ENCODE measurements around the gene PDZRN4. TPM values are rescaled to one million over a fixed set of nuclear protein-coding genes. Genes with fewer than 3 reads are reported as not detected.

Gene PDZRN4
- total and polyA plus RNA-seq, 12 donors: 0.28 to 2.3 (median 1.0) TPM

DNA sequence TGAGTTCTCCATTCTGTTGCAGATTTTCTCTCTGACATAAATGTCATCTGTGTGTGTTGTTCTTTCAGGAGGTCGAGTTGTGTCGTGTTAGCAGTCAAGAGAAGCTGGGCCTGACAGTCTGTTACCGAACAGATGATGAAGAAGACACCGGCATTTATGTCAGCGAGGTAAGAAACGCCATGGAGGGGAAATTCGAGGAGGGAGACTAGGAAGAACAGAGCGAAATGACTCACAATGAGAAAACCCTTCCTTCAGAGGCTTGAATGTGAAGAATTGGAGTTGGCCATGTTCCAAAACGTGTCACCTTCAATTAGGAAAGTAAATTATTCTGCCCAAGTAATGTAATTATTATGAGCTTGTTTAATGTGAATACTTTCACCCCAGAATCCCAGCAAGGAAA, 364.5 kb downstream of the PDZRN4 start:
- Histone ChIP-seq H3K36me3 (replicated peaks in 1 of 2) (no peaks in the 10 kb centered on the region), H3K9me3 (replicated peaks in 1 of 3) (no peaks in the 10 kb centered on the region), H3K4me1 (replicated peaks in 1 of 2) (no peaks in the 10 kb centered on the region), H3K27ac (no peak overlapping the region), H3K4me3 (no peak overlapping the region), H3K27me3 (no peaks in the 10 kb centered on the region)
- intact Hi-C loops (cut with DNase I): no loop called here
- TF ChIP-seq, protein P1, sequence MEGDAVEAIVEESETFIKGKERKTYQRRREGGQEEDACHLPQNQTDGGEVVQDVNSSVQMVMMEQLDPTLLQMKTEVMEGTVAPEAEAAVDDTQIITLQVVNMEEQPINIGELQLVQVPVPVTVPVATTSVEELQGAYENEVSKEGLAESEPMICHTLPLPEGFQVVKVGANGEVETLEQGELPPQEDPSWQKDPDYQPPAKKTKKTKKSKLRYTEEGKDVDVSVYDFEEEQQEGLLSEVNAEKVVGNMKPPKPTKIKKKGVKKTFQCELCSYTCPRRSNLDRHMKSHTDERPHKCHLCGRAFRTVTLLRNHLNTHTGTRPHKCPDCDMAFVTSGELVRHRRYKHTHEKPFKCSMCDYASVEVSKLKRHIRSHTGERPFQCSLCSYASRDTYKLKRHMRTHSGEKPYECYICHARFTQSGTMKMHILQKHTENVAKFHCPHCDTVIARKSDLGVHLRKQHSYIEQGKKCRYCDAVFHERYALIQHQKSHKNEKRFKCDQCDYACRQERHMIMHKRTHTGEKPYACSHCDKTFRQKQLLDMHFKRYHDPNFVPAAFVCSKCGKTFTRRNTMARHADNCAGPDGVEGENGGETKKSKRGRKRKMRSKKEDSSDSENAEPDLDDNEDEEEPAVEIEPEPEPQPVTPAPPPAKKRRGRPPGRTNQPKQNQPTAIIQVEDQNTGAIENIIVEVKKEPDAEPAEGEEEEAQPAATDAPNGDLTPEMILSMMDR (IDR thresholded peaks at IDR 0.05): no peak
- no peak for TF ChIP-seq POLR2A (IDR thresholded peaks at IDR 0.05)
- no peak for DNase-seq
- 59 to 65% (median 63%) methylated on average over 9 of the region's 9 CpGs for WGBS, 4 donors

DNA sequence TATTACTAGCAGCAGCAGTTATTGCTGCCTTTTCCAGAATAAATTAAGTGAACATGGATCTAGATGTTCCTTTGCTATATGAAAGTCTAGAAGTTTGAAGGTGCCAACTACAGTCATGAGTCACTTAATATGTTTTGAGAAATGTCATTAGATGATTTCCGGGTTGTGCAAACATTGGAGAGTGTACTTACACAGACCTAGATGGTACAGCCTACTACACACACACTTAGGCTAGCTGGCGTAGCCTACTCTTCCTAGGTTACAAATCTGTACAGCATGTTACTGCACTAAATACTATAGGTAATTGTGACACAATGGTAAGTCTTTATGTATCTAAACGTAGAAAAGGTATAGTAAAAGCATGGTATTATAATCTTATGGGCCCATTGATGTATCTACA, 368.1 kb downstream of the PDZRN4 start:
- Histone ChIP-seq H3K27me3 (no peaks in the 10 kb centered on the region), H3K4me3 (no peak overlapping the region), H3K27ac (no peak overlapping the region), H3K36me3 (replicated peaks in 1 of 2) (no peaks in the 10 kb centered on the region), H3K4me1 (replicated peaks in 1 of 2) (no peaks in the 10 kb centered on the region), H3K9me3 (replicated peaks in 1 of 3) (no peaks in the 10 kb centered on the region)
- TF ChIP-seq, protein P1 (IDR thresholded peaks at IDR 0.05): no peak
- TF ChIP-seq POLR2A (IDR thresholded peaks at IDR 0.05): no peak
- no peak for DNase-seq
- 79 to 89% (median 82%) methylated on average over 3 of the region's 3 CpGs for WGBS, 4 donors
- intact Hi-C loops (cut with DNase I): no loop called here

DNA sequence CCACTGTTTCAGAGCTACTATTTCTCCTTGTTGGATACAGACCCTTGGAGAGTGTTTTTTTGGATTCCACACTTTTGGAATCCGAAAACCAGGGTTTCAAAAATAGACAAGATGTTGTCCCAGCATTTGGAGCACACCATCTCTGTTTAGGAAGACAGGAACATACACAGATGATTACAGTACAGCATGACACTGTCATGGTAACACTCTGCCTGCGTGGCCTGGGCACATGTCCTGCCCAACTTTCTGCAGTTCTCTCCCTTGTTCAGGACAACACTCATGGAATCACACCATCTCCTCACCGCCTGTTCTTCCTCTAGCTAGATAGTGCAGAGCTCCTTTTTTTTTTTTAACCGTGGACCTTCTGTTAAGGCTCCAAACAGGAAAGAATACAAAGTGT, 369.2 kb downstream of the PDZRN4 start:
- Histone ChIP-seq H3K27ac (no peak overlapping the region), H3K4me3 (no peak overlapping the region), H3K36me3 (replicated peaks in 1 of 2) (no peaks in the 10 kb centered on the region), H3K27me3 (no peaks in the 10 kb centered on the region), H3K4me1 (replicated peaks in 1 of 2) (no peaks in the 10 kb centered on the region), H3K9me3 (replicated peaks in 1 of 3) (no peaks in the 10 kb centered on the region)
- DNase-seq: no peak
- TF ChIP-seq POLR2A (IDR thresholded peaks at IDR 0.05): no peak
- TF ChIP-seq, protein P1 (IDR thresholded peaks at IDR 0.05): no peak
- WGBS, 4 donors: 83 to 92% (median 84%) methylated on average over 4 of the region's 4 CpGs
- intact Hi-C loops (cut with DNase I): no loop called here

- intact Hi-C loops (cut with DNase I): no loop called here
- Histone ChIP-seq H3K4me1 (replicated peaks in 1 of 2) (no peaks in the 10 kb centered on the region), H3K36me3 (replicated peaks in 1 of 2) (no peaks in the 10 kb centered on the region), H3K4me3 (no peak overlapping the region), H3K27me3 (no peaks in the 10 kb centered on the region), H3K9me3 (replicated peaks in 1 of 3) (no peaks in the 10 kb centered on the region), H3K27ac (no peak overlapping the region)
- WGBS, 4 donors: 72 to 84% (median 76%) methylated on average over 1 of the region's 1 CpG
- DNase-seq: no peak
- TF ChIP-seq, protein P1 (IDR thresholded peaks at IDR 0.05): no peak
- TF ChIP-seq POLR2A (IDR thresholded peaks at IDR 0.05): no peak
Observed at GRCh38 chr12:41558671-41559070, 370.6 kb downstream of the PDZRN4 start.

All from adrenal gland (tissue), 12 donors.